Measurements from ENCODE around the gene CSPG4. TPM values are rescaled to one million over a fixed set of nuclear protein-coding genes. Genes with fewer than 3 reads are reported as not detected.

CSPG4 gene
- total and polyA plus RNA-seq, 2 of the 8 experiments (the other 6 are each of a cell fraction or from before 2014, with no cell fraction given) = 1.4 to 3.0 TPM

DNA sequence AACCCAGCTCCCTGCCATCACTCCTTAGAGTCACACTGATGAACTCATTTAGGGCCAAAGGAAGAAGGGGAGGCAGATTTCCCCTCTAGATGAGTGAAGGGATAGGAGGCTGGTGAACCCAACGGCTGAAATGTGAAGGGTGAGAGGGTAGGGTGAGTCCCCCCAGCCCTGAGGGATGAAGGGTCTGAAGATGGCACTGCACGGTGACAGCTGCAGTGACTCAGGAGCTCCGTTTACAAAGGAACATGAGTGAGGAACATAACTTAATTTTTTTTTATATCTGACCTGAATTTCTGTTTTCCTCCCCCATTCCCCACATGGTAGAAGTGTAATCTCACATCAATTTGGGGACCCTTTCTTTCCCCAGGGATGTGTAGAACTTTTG is 50.9 kb downstream of the CSPG4 start:
- Histone ChIP-seq H2BK15ac (ENCODE audit: low read length) (no peak overlapping the region), H3K4me2 (ENCODE audit: insufficient read depth in 1 of 2, low read depth in 2 of 2, low read length in 2 of 2) (no peak overlapping the region), H2BK120ac (replicated peaks; ENCODE audit: low read depth, low read length) (no peak overlapping the region), H3K79me2 (ENCODE audit: control insufficient read depth in 1 of 2, insufficient read depth in 2 of 2, low read length in 2 of 2) (no peaks in the 10 kb centered on the region), H3K14ac (ENCODE audit: insufficient read length) (no peak overlapping the region), H3K36me3 (ENCODE audit: control insufficient read depth in 2 of 4, insufficient read depth in 4 of 4, low read length in 3 of 4) (0 out of 8 replicates have a peak, but pooled peaks cover 0 to 4% (median 0%) of the 10 kb centered on the region in 4 experiments), H4K20me1 (replicated peaks in 1 of 2; ENCODE audit: control insufficient read depth in 1 of 2, insufficient read depth in 2 of 2, low read length in 2 of 2) (peaks cover 4 to 20% of the 10 kb centered on the region in 2 experiments), H3K4ac (replicated peaks; ENCODE audit: insufficient read length, low read depth, low read length) (no peak overlapping the region), H3K27ac (ENCODE audit: low read depth, low read length) (no peak overlapping the region), H2AK5ac (ENCODE audit: low read depth, low read length) (no peak overlapping the region), H3K9me3 (ENCODE audit: insufficient read depth in 2 of 2, low read depth in 1 of 2, low read length in 1 of 2) (no peaks in the 10 kb centered on the region), H3K4me3 (ENCODE audit: extremely low read depth in 1 of 4, insufficient read depth in 2 of 4, low read depth in 3 of 4, low read length in 4 of 4) (no peak overlapping the region), H2BK20ac (ENCODE audit: low read length) (no peak overlapping the region), H2BK12ac (ENCODE audit: low read depth, low read length) (no peak overlapping the region), H3K56ac (replicated peaks; ENCODE audit: insufficient read length, low read depth, low read length) (no peak overlapping the region), H2AFZ (ENCODE audit: low read length) (no peak overlapping the region), H2BK5ac (ENCODE audit: low read depth, low read length) (no peak overlapping the region), H3K23me2 (ENCODE audit: low read depth, low read length) (no peaks in the 10 kb centered on the region; the same call in 1 of the 2 replicates), H3K18ac (ENCODE audit: extremely low read depth, low read length) (no peak overlapping the region), H4K8ac (ENCODE audit: extremely low read depth, insufficient read depth, low read length) (no peak overlapping the region), H3K79me1 (ENCODE audit: low read depth, low read length) (no peaks in the 10 kb centered on the region; the same call in 1 of the 2 replicates), H4K91ac (replicated peaks; ENCODE audit: insufficient read length, low read length) (no peak overlapping the region), H3K23ac (ENCODE audit: insufficient read length) (no peak overlapping the region), H3K4me1 (replicated peaks in 1 of 4; ENCODE audit: control insufficient read depth in 3 of 4, insufficient read depth in 4 of 4, low read length in 3 of 4) (peaks cover 0 to 6% (median 2%) of the 10 kb centered on the region in 4 experiments; a peak in 2 of 7 replicates), H3K9ac (replicated peaks in 1 of 4; ENCODE audit: extremely low read depth in 1 of 4, low read depth in 3 of 4, low read length in 3 of 4) (no peak overlapping the region), H4K5ac (ENCODE audit: insufficient read length, low read depth, low read length) (no peak overlapping the region), H3K27me3 (replicated peaks in 1 of 4; ENCODE audit: control insufficient read depth in 3 of 4, extremely low read depth in 1 of 4, insufficient read depth in 3 of 4, low read length in 3 of 4) (peaks cover 0 to 3% (median 0%) of the 10 kb centered on the region in 4 experiments; a peak in 1 of 7 replicates)
- DNase-seq (ENCODE audit: low read depth in 1 of 2, low spot score in 2 of 2) (no peak), FAIRE-seq (no peak)
- ChIA-PET POLR2A (ENCODE audit: partially characterized antibody) (interaction anchor here (0.6 to 1.9 kb wide), 5 partner anchors 11 to 294 kb away, joined by 3 to 10 read pairs (median 5); partner anchors contain the start of genes MAN2C1 and SNX33), CTCF (ENCODE audit: partially characterized antibody) (interaction anchor here (0.5 to 2.1 kb wide), 9 partner anchors 10 to 1345 kb away, joined by 3 to 14 read pairs (median 5); no protein-coding TSS in a partner anchor)
- 85% methylated on average over 3 of the region's 3 CpGs; no CpG with 5 or more reads in 1 of the 2 experiments for WGBS, 2 experiments (ENCODE audit: extremely low coverage in 1 of 2, insufficient coverage in 1 of 2, insufficient read length in 1 of 2, insufficient replicate concordance in 2 of 2, low coverage in 1 of 2, low lambda C conversion rate in 2 of 2, missing lambda C conversion rate in 1 of 2)
- no peak for TF ChIP-seq CREB1 (IDR thresholded peaks at IDR 0.05)
- no peak for TF ChIP-seq GABPA (IDR thresholded peaks at IDR 0.05; ENCODE audit: borderline replicate concordance, insufficient read depth, low read length)
- TF ChIP-seq MAFK (IDR thresholded peaks at IDR 0.05; ENCODE audit: low read depth, low read length) = no peak
- TF ChIP-seq ZNF274 (IDR thresholded peaks at IDR 0.05; ENCODE audit: borderline replicate concordance, extremely low read depth, low read length) = no peak
- TF ChIP-seq POU5F1 (IDR thresholded peaks at IDR 0.05; ENCODE audit: low read depth, low read length) = no peak
- TF ChIP-seq FOSL1 (IDR thresholded peaks at IDR 0.05; ENCODE audit: insufficient read depth, low read depth, low read length) = no peak
- TF ChIP-seq PHF8 (conservative IDR thresholded peaks at IDR 0.05; ENCODE audit: low read depth, low read length) = no peak
- no peak for TF ChIP-seq TAF1 (IDR thresholded peaks at IDR 0.05; ENCODE audit: low read depth, low read length)

Measured in H1 (cell line).